Fibroblast of mammary gland (primary cell): ENCODE data around the gene BLOC1S5.
"Not testable (repeated sequence)": the region's sequence is repeated elsewhere in the genome, so short reads cannot be mapped to it uniquely, and the experiment has no call there.

Experiments used
- DNase-seq: peaks from one replicate; pipeline ENCODE4 v3.0.0-alpha.2; 2010; ENCODE audit warnings: low read depth
- H3K4me3 ChIP-seq: 2 replicates; pipeline ENCODE4 v1.5.1; 2011; ENCODE audit warnings: low read depth, mild to moderate bottlenecking, low read length, moderate library complexity; ENCODE audit not compliant: control insufficient read depth
- CTCF ChIP-seq: conservative IDR thresholded peaks from 2 replicates; pipeline ENCODE4 v1.5.1; 2011; ENCODE audit warnings: low read depth, low read length, inconsistent platforms; ENCODE audit not compliant: control insufficient read depth, insufficient read depth

BLOC1S5 gene

GRCh38 chr6:7992002-7992815, 72.0 kb downstream of the BLOC1S5 start:
- H3K4me3 ChIP-seq: no peak overlapping the region
- peak; percentile 81 for DNase-seq

GRCh38 chr6:7991536-7991935, 72.7 kb downstream of the BLOC1S5 start:
- TF ChIP-seq CTCF: no peak
- H3K4me3 ChIP-seq: no peak overlapping the region
- no peak for DNase-seq

More at GRCh38 chr6:7992002-7992815, 72.0 kb downstream of the BLOC1S5 start:
- TF ChIP-seq CTCF: peak; percentile 55

GRCh38 chr6:7986219-7986618, 78.0 kb downstream of the BLOC1S5 start:
- no peak for TF ChIP-seq CTCF
- DNase-seq: no peak
- no peak overlapping the region for H3K4me3 ChIP-seq

DNA sequence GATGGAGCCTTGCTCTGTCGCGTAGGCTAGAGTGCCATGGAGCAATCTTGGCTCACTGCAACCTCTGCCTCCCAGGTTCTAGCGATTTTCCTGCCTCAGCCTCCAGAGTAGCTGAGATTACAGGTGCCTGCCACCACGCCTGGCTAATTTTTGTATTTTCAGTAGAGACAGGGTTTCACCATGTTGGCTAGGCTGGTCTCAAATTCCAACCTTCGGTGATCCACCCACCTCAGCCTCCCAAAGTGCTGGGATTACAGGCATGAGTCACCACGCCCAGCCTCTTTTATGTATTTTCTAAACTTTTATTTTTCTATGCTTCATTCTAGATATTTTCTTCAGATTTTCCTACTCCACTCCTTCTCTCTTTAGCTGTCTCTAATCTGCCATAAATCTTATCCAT, 80.2 kb downstream of the BLOC1S5 start:
- not testable (repeated sequence) for DNase-seq, H3K4me3 ChIP-seq

GRCh38 chr6:7979831-7980230, 84.4 kb downstream of the BLOC1S5 start:
- DNase-seq: no peak
- H3K4me3 ChIP-seq: no peak overlapping the region
- no peak for TF ChIP-seq CTCF

DNA sequence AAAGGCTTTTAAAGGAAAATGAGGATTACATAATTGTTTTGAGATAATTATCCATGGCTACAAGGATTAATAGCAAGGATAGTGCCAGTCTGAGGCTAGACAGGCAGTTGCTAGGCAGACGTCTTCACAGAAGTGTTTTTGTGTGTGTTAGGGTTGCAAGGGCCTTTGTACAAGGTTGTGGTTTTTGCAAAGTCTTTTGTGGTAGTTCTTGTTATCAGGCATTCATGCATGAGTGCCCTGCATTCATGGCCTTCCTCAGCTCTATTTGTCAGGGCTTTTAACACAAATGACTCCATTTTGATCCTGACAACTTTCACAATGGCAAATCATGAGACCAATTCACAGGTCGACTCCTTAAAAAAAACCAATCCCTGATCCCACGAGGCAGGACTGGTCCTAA, 85.5 kb downstream of the BLOC1S5 start:
- TF ChIP-seq CTCF: no peak

GRCh38 chr6:7976485-7977056, 87.6 kb downstream of the BLOC1S5 start:
- no peak for TF ChIP-seq CTCF
- H3K4me3 ChIP-seq: no peak overlapping the region
- DNase-seq: no peak

More for the DNA sequence above, 85.5 kb downstream of the BLOC1S5 start:
- no peak for DNase-seq
- H3K4me3 ChIP-seq: no peak overlapping the region
